GM19438 (cell line): Measurements from ENCODE around the gene KIRREL3.

ENCODE experiments used
- ATAC-seq: cut with Tn5 transposase; IDR thresholded peaks from one replicate; pipeline ENCODE4 v1.9.1; 2021; ENCODE audit warnings: low read depth; ENCODE audit not compliant: unreplicated experiment

Gene KIRREL3

GRCh38 chr11:126722006-126722736 lies 278.4 kb downstream of the KIRREL3 start:
- no peak for ATAC-seq

- ATAC-seq, result no peak
Measured at GRCh38 chr11:126720539-126721235, 279.9 kb downstream of the KIRREL3 start.

- no peak for ATAC-seq
Measured at GRCh38 chr11:126719740-126720139, 280.8 kb downstream of the KIRREL3 start.

GRCh38 chr11:126718276-126718675 lies 282.3 kb downstream of the KIRREL3 start:
- ATAC-seq, result no peak

- ATAC-seq, result no peak
Measured at GRCh38 chr11:126716456-126717083, 284.0 kb downstream of the KIRREL3 start.

GRCh38 chr11:126713806-126714205 lies 286.8 kb downstream of the KIRREL3 start:
- ATAC-seq, result no peak

GRCh38 chr11:126711977-126712625 lies 288.5 kb downstream of the KIRREL3 start:
- ATAC-seq, result no peak

- no peak for ATAC-seq
Measured at GRCh38 chr11:126710804-126711399, 289.7 kb downstream of the KIRREL3 start.

GRCh38 chr11:126707498-126707897 lies 293.1 kb downstream of the KIRREL3 start:
- ATAC-seq, result no peak

GRCh38 chr11:126704096-126704495 lies 296.5 kb downstream of the KIRREL3 start:
- ATAC-seq, result no peak

- no peak for ATAC-seq
Measured at GRCh38 chr11:126703662-126704061, 296.9 kb downstream of the KIRREL3 start.

- ATAC-seq, result no peak
Measured at GRCh38 chr11:126702987-126703386, 297.6 kb downstream of the KIRREL3 start.

- no peak for ATAC-seq
Measured at GRCh38 chr11:126702165-126702720, 298.3 kb downstream of the KIRREL3 start.

GRCh38 chr11:126701520-126701897 lies 299.1 kb downstream of the KIRREL3 start:
- ATAC-seq, result no peak

- ATAC-seq, result peak; percentile 54
Measured at GRCh38 chr11:126700768-126701519, 299.6 kb downstream of the KIRREL3 start.

- ATAC-seq, result no peak
Measured at GRCh38 chr11:126698576-126698975, 302.0 kb downstream of the KIRREL3 start.

- no peak for ATAC-seq
Measured at GRCh38 chr11:126697936-126698335, 302.6 kb downstream of the KIRREL3 start.

GRCh38 chr11:126696982-126697381 lies 303.6 kb downstream of the KIRREL3 start:
- no peak for ATAC-seq

GRCh38 chr11:126695293-126695692 lies 305.3 kb downstream of the KIRREL3 start:
- no peak for ATAC-seq
